HG02610 (cell line): ENCODE measurements around the gene FOXP3.

Source experiments
- ATAC-seq: cut with Tn5 transposase; IDR thresholded peaks from one replicate; pipeline ENCODE4 v1.9.1; 2021; ENCODE audit warnings: mild to moderate bottlenecking, moderate library complexity; ENCODE audit not compliant: unreplicated experiment

Gene FOXP3

DNA sequence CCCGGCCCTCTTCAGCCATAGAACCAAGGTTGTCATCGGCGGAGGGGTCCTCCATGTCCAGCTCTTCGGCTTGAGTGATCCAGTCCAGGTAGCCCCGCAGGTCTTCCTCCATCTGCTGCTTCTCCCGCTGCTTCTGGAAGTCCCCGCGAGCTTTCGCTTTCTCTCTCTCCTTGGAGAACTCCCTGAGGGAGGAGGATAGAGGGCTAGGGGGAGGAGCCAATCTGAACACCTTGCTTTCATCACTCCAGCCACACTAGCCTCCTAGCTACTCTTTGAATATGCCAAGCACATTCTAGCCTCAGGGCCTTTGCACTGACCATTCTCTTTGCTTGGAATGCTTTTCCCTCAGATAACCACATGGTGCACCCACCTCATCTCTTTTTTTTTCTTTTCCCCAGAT is 37.6 kb downstream of the FOXP3 start:
- no peak for ATAC-seq

DNA sequence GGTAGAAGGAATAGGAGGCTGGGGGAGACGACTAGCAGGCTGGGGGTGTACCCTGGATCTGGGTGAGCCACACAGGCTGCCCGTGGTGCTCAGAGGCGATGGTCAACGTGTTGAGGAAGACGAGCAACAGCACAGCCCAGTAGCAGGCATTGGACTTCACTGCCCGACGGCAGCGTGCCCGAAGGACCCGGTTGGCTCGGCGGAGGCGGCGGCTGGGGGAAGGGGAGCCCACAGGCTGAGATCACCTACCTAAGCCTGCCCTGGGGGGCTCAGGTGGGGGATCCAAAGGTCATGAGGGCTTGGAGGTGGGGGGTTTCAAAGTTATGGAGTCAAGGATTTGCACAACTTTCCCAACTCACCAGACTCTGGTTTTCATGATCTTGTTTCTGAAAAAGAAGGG is 38.7 kb downstream of the FOXP3 start:
- ATAC-seq = no peak

DNA sequence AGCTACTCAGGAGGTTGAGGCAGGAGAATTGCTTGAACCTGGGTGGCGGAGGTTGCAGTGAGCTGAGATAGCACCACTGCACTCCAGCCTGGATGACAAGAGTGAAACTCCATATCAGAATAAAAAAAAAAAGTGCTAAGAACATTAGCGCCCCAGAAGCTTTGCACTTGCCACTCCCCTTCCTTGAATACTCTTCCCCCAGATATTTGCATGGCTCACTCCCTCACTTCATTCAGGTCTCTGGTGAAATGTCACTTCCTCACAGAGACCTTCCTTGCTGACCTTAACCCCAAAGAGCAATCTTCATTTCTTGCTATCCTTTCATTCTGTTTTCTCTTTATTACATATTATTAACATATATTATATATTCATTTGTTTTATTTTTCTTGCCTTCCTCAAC is 42.6 kb downstream of the FOXP3 start:
- ATAC-seq = no peak

DNA sequence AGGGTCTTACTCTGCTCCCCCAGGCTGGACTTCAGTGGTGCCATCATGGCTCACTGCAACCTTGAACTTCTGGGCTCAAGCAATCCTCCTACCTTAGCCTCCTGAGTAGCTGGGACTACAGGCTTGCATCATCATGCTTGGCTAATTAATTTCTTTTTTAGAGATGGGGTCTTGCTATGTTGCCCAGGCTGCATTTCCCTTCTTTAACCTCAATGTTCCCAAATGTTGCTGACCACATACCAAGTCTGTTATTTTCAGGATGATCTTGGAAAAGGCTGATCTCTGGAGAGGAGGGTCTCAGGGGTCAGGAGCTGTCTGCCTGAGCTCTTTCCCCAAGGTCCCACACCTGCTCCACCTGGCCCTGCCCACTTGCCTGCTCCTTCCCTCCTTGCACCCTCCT is 44.4 kb downstream of the FOXP3 start:
- no peak for ATAC-seq

DNA sequence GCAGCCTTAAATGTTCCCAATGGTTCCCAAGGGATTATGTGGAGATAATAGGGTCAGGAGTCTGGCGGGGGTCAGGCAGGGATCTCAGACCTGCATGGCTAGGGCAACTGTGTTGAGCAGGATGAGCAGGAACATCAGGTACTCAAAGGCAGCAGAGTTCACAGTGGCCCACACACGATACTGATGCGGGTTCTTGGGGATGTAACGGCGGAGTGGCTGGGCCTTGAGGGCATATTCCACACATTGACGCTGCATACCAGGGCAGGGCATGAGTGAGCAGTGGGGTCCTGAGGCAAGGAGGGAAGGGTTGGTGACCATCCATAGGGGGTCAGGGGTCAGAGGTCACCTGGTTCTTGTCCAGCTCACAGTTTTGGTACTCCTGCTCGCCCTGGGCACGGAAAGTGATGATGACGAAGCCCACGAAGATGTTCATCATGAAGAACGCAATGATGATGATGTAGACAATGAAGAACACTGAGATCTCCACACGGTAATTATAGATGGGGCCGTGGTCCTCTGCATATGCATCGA is 49.4 kb downstream of the FOXP3 start:
- ATAC-seq = no peak

DNA sequence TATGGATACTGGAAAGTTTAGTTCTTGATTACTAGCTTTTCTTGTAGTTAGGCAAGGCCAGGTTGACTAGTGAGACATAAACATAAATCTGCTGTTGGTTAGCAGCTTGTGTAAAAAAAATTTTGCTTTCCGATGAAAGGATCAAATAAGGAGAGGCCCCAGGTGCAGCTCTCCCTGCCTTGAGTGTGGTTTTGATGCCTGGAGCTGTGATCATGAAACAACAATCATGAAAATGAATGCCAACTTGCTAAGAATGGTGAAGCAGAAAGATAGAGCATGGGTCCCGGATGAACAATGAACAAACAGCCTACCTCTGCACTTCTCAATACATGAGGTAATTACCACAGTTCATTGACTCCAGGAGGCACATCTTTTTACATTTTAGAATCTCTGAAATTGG is 50.1 kb downstream of the FOXP3 start:
- ATAC-seq = no peak

DNA sequence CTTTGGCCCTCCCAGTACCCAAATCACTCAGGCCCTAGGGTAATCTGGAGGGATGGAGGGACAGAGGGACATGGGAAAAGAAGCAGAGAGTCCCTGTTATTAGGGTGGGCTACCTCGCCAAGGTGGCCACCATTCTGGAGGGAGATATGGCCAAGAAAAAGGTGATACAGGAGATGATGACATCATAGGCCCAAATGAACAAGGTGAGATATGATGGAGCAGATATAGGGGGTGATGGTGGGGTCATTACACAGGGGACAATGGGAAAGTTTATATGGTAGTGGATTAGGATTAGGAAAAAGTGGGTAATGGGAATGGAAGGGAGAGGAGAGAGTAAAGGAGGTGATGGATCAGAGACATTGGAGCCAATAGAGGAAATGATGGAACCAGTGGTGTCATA is 51.6 kb downstream of the FOXP3 start:
- ATAC-seq = no peak

DNA sequence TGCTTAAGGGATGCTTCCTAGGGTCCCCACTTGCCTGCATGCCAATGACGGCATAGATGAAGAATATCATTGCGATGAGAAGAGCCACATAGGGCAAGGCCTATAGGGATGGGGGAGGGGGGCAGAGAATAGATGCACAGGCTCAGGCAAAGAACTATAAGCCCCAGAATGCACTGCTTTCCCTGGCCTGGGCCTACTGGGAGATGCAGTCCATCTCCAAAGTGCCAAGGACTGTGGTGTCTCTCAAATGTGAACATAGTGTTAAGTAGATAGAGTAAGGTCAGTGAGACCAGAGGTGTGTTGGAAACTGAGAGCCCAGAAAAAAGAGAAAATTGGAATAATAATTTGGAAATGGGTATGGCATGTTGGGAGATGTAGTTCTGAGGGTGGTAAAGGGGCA is 52.3 kb downstream of the FOXP3 start:
- no peak for ATAC-seq

DNA sequence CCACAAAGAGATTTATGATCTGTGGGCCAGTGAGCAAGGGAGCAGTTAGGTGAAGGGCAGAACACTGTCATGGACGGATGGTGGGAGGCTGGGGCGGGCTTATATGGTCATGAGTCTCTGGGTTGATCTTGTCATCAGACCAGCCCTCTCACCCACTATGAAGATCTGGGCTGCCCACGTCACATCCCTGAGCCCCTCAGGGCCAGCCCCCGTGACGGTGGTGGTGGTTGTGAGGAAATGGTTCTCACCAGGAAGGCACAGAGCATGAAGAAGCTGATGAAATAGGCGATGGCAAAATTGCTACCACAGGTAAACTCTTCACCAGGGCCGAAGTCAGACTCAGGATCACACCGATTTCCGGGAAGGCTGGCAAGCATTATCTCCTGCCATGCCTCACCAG is 53.4 kb downstream of the FOXP3 start:
- no peak for ATAC-seq

DNA sequence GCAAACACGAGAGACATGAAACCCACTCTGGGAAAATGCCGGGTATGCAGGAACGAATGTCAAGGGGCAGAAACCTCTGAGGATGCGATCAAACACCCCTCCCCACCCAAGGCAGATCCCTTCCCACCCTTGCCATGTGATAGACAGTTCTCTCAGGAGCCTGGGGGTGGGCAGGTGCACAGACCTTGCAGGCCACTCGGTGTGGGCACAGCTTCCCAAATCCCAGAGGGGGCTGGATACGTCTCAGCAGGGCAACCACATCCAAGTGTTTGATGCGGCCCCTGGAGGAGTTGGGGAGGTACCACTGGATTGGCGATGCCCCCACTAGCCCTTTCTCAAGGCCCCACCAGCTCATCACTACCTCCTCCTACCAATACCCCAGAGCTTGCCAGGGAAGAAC is 54.1 kb downstream of the FOXP3 start:
- no peak for ATAC-seq

DNA sequence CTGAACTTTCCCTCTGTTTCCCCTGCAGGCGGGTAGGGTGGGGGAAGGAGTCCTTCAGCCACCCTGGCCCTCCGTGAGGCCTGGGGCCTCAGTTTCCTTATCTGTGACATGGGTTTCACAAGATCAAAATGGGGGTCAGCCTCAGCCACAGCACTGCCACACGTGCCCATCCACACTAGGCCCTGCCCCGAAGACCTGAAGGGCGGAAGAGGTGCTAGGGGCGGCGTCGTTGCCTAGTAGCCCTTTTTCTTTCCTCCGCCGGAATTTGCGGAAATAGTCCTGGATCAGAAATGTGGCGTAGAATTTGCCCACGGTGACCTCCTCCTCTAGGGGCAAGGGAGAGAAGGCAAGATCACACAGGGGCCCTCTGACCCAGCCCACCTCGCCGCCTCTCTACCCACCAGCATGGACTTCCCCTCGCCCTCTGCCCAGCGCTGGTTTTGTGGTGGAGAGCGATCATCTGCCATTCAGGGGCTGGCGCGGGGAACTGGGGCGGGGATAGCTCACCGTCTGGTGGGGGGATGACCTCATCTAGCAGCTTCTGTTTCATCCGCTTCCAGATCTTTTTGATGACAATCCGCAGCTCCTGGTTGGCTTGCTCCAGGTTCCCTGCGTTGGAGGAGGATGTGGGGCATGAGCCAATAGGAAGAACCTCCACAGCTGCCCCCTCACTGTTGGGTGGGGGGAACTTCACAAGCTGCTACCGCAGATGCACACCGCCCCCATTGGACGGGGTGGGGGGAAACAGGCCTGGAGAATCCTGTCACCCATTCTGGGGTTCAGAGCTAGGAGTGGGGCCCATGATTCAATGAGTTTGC is 54.9 kb downstream of the FOXP3 start:
- ATAC-seq = no peak

DNA sequence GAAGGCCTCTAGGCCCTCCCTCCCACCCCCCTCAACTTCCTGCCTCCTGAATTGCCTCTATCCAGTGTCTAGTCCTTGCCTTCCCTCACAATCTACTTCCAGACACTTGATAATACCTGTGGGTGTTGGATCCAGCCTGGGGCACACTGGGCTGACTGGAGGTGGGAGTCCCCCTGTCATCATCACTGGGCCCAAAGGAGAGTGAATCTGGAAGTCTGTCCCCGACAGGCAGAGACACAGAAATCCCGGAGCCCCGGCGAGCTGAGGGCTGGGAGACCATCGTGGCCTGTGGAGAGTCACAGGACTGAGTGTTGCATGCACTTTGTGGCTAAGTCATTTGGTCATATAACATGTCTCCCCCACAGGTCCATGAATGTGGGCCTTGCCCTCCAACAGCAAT is 56.1 kb downstream of the FOXP3 start:
- ATAC-seq = no peak

DNA sequence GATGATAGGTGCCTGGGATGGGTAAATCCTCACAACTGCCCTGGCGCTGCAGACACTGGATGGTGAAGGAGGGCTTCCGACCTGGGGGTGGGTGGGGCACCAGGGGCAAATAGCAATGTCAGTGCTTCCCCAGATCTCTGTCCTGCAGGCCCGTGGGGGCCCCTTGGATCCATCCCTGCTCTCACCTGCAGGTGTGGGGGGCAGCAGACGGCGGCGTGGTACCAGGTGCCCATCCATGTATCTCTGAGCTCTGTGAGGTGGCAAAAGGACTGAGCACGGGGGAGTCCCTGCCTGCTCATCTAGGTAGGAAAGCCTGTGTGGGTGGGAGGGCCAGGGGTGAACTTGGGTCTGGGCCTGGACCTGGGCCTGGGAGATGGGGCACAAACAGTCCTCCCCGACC is 58.0 kb downstream of the FOXP3 start:
- ATAC-seq = no peak

DNA sequence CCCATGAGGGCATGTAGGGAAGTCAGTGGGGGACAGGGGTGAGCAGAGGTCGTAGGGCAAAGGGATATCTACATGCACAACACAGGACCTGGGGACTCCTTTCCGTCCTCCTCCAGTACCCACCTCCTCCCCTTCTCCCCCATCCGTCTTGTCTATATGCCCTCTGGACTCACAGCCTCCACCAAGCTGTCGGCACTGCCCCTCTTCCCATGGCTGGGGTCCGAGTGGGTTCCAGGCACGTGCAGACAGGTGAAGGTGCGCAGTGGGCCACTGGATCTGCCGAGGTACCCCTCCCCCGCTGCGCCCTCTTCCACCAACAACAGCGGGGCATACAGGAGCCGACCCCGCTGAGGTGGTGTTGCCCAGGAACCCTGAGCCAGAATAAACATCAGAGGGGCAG is 59.1 kb downstream of the FOXP3 start:
- ATAC-seq = no peak

DNA sequence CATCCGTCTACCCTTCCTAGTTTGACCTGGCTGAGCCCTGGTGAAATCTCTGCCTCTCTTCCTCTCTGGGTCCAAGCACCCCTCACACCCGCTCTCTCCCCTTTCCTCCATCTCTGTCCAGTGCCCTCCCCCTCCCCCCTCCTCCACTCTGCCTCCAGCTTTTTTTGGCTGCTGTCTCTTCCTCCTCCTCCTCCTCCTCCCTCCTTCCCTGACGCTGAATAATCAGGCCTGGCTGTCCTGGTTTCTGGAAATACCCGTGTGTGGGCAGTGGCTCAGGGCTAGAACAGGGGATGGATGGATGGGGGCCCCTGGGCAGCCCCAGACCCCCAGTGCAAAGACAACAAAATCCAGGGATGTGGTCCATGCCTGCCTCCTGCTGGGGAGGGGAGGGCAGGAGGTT is 59.8 kb downstream of the FOXP3 start:
- ATAC-seq = no peak

DNA sequence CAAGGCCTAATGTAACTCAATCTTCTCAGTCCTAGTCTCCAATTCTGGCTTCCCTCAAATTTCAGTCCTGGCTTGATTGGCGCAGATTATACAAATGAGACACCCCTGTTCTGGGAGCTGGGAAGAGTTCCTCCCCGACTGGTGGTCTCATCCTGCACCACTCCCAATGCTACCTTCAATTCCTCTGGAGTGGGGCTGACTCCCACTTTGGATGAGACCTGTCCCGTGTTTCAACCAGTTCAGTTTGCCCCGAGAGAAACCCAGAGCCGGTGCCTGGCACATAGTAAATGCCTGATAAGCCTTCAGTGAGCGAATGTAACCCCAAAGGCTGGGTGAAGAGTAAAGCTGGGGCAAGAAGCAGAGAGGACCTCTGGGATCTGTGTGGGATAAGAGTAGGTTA is 60.5 kb downstream of the FOXP3 start:
- ATAC-seq = no peak

DNA sequence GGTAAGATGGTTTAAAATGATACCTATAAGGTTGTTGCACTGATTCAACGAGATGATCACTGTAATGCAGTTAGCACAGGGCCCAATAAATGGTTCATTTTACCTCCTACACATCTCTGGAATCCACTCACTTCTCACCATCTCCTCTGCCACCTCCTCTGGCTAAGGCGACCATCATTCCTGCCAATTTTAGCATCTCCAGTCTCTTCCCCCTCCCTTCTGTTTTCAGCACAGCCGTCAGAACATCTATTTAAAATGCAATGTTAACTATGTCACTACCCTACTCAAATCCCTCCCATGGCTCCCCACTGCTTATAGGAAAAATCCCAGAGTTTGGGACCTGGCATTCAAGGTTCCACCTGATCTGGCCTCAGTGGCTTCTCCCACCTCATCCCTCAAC is 61.0 kb downstream of the FOXP3 start:
- no peak for ATAC-seq

DNA sequence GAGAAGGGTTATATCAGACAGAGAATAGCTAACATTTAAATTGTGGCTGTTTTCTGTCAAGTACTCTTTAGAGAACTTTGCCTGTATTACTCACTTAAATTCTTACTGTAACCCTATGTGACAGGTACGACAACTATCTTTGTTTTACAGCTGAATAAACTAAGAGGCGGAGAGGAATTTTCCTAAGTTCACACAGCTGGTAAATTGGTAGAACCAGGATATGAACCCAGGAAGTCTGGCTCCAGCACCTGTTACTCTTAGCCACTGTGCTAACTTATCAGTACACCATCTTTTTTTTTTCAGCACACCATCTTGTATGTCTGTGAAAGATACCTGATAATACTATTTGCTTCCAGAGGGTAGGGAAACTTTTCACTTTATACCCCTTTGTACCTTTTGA is 62.5 kb downstream of the FOXP3 start:
- ATAC-seq = no peak
